Measurements from ENCODE around the gene KLF7. TPM values are rescaled to one million over a fixed set of nuclear protein-coding genes. Genes with fewer than 3 reads are reported as not detected.

KLF7 gene
- total and polyA plus RNA-seq, 9 of the 15 experiments (the other 6 are each of a cell fraction or from before 2014, with no cell fraction given) = 0.04 to 0.54 (median 0.07) TPM

- Histone ChIP-seq H2AFZ (ENCODE audit: low read depth, low read length) (no peak overlapping the region), H3K9ac (ENCODE audit: insufficient read depth in 1 of 2, low read depth in 2 of 2, low read length in 2 of 2) (no peak overlapping the region), H3K4me3 (no peak overlapping the region), H3K9me3 (replicated peaks; ENCODE audit: control insufficient read depth, insufficient read depth, low read depth, low read length) (no peaks in the 10 kb centered on the region), H3K27me3 (ENCODE audit: control insufficient read depth in 2 of 2, insufficient read depth in 2 of 2, low read length in 2 of 2) (no peaks in the 10 kb centered on the region), H4K20me1 (replicated peaks; ENCODE audit: control insufficient read depth, insufficient read depth, low read length) (no peaks in the 10 kb centered on the region), H3K79me2 (ENCODE audit: control insufficient read depth, insufficient read depth, low read length) (no peaks in the 10 kb centered on the region), H3K36me3 (ENCODE audit: control insufficient read depth, insufficient read depth, low read length) (no peaks in the 10 kb centered on the region), H3K4me2 (ENCODE audit: insufficient read depth, low read length) (no peak overlapping the region), H3K27ac (ENCODE audit: extremely low read depth, low read depth, low read length) (no peak overlapping the region), H3K4me1 (replicated peaks in 1 of 2; ENCODE audit: control insufficient read depth in 2 of 2, insufficient read depth in 2 of 2, low read length in 2 of 2) (no peaks in the 10 kb centered on the region), H3K9me1 (ENCODE audit: control insufficient read depth, insufficient read depth, low read length) (no peaks in the 10 kb centered on the region)
- 0% methylated on average over 7 of the region's 8 CpGs for WGBS (ENCODE audit: insufficient coverage, low coverage, missing lambda C conversion rate)
- in situ Hi-C loops (cut with MboI) (no loop called here), intact Hi-C loops (cut with micrococcal nuclease) (no loop called here)
- no peak for DNase-seq (ENCODE audit: extremely low read depth in 1 of 4, low spot score in 3 of 4)
- POLR2A ChIA-PET = no interaction called here
- CTCF ChIA-PET (ENCODE audit: low intra/inter-chr PET ratio) = no interaction called here
- TF ChIP-seq ZNF668 (CRISPR knock-in tag; IDR thresholded peaks at IDR 0.05) = no peak
- no peak for TF ChIP-seq FOXO4 (CRISPR knock-in tag; IDR thresholded peaks at IDR 0.05)
- TF ChIP-seq HES1 (IDR thresholded peaks at IDR 0.05; ENCODE audit: low read depth) = no peak
- no peak for TF ChIP-seq SUPT5H (IDR thresholded peaks at IDR 0.05)
- no peak for TF ChIP-seq POLR2AphosphoS2 (IDR thresholded peaks at IDR 0.05; ENCODE audit: low read length)
- no peak for TF ChIP-seq SMAD1 (IDR thresholded peaks at IDR 0.05; ENCODE audit: low read depth, low read length, partially characterized antibody)
- TF ChIP-seq RBM25 (IDR thresholded peaks at IDR 0.05; ENCODE audit: low read depth, low read length, severe bottlenecking) = no peak
- TF ChIP-seq DDX20 (tag; IDR thresholded peaks at IDR 0.05; ENCODE audit: low read depth) = no peak
- FAIRE-seq = no peak
- no peak for ATAC-seq
- BruUV-seq (replicated peaks) = no TSS peak
Observed at GRCh38 chr2:207200136-207200535, 34.4 kb upstream of the KLF7 start.
